ENCODE results near the gene MCU. TPM values are rescaled to one million over a fixed set of nuclear protein-coding genes. Genes with fewer than 3 reads are reported as not detected.

Gene MCU
- total RNA-seq, 1 donor from 2014 or later = 31.4 TPM

DNA sequence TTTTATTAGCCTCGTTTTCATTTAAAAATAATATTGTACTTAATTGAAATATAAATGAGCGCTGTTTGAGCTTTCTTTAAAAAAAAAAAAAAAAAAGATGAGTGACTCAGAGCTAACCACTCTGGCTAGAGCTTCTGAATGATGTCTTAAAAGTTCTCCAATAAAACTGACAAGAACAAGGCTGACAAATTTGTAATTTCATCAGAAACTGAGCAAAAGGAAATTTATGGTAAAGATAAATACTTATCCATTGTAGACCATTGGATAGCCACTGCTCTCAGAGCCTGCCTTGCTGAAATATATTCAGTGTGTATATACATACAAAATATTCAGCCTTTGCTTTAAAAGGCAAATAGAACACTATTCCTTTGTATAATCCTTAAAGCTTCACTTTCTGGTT is 110.4 kb downstream of the MCU start:
- DNase-seq (ENCODE audit: extremely low spot score, unreplicated experiment) = no peak
- peak overlapping the region; percentile 74 for H3K4me3 Mint-ChIP-seq (ENCODE audit: unreplicated experiment)
- TF ChIP-seq CTCF (IDR thresholded peaks at IDR 0.05) = no peak
- H3K9me3 Mint-ChIP-seq (ENCODE audit: unreplicated experiment) = no peaks in the 10 kb centered on the region
- H3K36me3 Mint-ChIP-seq (ENCODE audit: unreplicated experiment) = no peaks in the 10 kb centered on the region
- H3K4me1 Mint-ChIP-seq (ENCODE audit: unreplicated experiment) = peaks cover 37% of the 10 kb centered on the region
- H3K27ac Mint-ChIP-seq (ENCODE audit: unreplicated experiment) = peak overlapping the region; percentile 98
- H3K27me3 Mint-ChIP-seq (ENCODE audit: unreplicated experiment) = no peaks in the 10 kb centered on the region

DNA sequence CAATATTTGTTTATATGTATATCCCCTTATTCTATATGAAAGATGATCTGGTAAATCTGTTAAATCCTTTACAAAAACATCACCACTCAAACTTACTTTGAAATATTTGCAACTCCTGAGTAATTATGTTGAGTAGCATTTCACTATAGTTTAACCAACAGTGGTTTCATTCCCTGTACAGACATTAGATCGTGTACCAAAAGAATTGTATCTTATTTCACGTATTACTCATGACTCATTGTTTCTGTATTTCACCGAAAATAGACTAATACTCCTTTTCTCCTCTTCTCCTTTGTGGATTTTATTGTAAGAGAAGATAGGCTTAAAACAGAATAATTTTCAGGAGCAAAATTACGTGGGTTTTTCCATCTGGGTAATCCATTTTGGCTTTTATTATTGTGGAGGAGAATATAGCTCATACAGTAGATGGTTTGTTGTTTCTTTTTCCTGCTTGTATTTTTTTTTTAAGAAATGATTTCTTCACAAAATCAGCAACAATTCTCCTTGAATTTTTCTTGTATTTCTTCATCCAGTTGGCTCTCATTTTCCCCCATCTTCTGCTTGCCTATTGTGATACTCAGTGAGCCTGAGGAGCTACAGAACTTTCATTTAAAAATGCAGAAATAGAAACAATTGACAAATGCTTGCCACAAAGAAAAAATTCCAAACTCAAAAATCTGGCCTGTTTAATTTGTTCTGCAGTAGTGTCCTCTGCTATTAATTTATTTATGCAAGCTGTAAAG is 111.0 kb downstream of the MCU start:
- no peak for TF ChIP-seq CTCF (IDR thresholded peaks at IDR 0.05)
- H3K36me3 Mint-ChIP-seq (ENCODE audit: unreplicated experiment) = no peaks in the 10 kb centered on the region
- H3K4me3 Mint-ChIP-seq (ENCODE audit: unreplicated experiment) = peak overlapping the region; percentile 74
- peak overlapping the region; percentile 98 for H3K27ac Mint-ChIP-seq (ENCODE audit: unreplicated experiment)
- no peaks in the 10 kb centered on the region for H3K9me3 Mint-ChIP-seq (ENCODE audit: unreplicated experiment)
- no peaks in the 10 kb centered on the region for H3K27me3 Mint-ChIP-seq (ENCODE audit: unreplicated experiment)
- DNase-seq (ENCODE audit: extremely low spot score, unreplicated experiment) = no peak
- peaks cover 37% of the 10 kb centered on the region for H3K4me1 Mint-ChIP-seq (ENCODE audit: unreplicated experiment)

DNA sequence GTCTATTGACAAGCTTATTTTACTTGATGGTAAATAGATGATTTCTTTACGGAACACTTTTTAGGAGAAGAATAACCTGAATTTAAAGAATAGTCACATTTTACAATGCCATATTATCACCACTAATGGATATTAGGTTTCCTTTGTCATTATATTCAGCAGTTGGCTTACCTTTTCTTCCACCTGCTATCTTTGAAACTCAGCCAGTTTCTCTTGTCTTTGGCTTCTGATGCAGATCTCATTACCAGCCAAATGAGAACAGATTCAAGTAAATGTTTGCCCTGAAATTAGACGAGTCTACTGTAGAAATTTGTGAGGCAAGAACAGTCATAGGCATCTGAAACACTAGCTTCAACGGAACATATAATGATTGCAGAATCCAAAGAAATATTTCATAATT is 116.1 kb downstream of the MCU start:
- Mint-ChIP-seq H3K9me3 (ENCODE audit: unreplicated experiment) (peaks cover 6% of the 10 kb centered on the region), H3K27me3 (ENCODE audit: unreplicated experiment) (no peaks in the 10 kb centered on the region), H3K27ac (ENCODE audit: unreplicated experiment) (no peak overlapping the region), H3K36me3 (ENCODE audit: unreplicated experiment) (peaks cover 13% of the 10 kb centered on the region), H3K4me3 (ENCODE audit: unreplicated experiment) (no peak overlapping the region), H3K4me1 (ENCODE audit: unreplicated experiment) (peaks cover 38% of the 10 kb centered on the region)
- no peak for DNase-seq (ENCODE audit: extremely low spot score, unreplicated experiment)
- no peak for TF ChIP-seq CTCF (IDR thresholded peaks at IDR 0.05)

DNA sequence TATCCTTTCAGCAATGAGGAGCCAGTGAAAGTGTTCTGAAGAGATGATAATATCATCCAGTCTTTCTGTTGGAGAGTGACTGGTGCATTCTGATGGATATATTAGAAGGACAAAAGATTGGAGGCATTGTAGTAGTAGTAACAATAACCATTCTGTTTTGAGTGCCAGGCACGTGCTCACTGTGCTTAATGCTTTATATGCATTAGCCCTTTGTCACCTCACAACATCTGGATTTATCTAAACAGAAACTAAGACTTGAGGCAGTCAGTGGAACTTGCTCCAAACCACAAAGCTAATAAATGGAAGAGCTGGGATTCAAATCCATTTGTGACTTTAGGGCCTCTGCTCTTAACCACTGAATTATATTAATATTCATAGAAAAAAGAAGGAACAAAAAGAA is 117.1 kb downstream of the MCU start:
- Mint-ChIP-seq H3K27ac (ENCODE audit: unreplicated experiment) (no peak overlapping the region), H3K9me3 (ENCODE audit: unreplicated experiment) (peaks cover 6% of the 10 kb centered on the region), H3K27me3 (ENCODE audit: unreplicated experiment) (no peaks in the 10 kb centered on the region), H3K36me3 (ENCODE audit: unreplicated experiment) (peaks cover 13% of the 10 kb centered on the region), H3K4me1 (ENCODE audit: unreplicated experiment) (peaks cover 40% of the 10 kb centered on the region), H3K4me3 (ENCODE audit: unreplicated experiment) (no peak overlapping the region)
- no peak for DNase-seq (ENCODE audit: extremely low spot score, unreplicated experiment)
- no peak for TF ChIP-seq CTCF (IDR thresholded peaks at IDR 0.05)

DNA sequence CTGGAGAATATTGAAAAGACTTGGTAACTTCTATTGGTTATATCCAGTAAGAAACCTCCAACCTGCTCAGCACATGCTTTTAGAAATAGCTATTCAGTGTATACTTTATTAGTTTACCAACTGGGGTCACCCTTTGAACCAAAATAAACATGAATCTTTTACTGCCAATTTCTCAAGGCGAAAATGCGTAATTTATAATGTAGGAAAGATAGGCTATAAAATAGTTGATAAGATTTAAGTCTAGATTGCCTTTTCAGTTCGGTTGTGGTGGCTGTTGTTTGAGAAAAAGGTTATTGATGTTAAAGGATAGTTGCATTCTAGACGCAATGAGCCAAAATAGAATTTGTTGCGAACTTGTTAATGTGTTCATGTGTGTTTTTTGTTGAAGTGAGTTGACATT is 119.0 kb downstream of the MCU start:
- DNase-seq (ENCODE audit: extremely low spot score, unreplicated experiment) = no peak
- H3K27ac Mint-ChIP-seq (ENCODE audit: unreplicated experiment) = peak overlapping the region; percentile 5
- H3K4me1 Mint-ChIP-seq (ENCODE audit: unreplicated experiment) = peaks cover 46% of the 10 kb centered on the region
- peaks cover 13% of the 10 kb centered on the region for H3K36me3 Mint-ChIP-seq (ENCODE audit: unreplicated experiment)
- H3K9me3 Mint-ChIP-seq (ENCODE audit: unreplicated experiment) = peaks cover 6% of the 10 kb centered on the region
- no peak overlapping the region for H3K4me3 Mint-ChIP-seq (ENCODE audit: unreplicated experiment)
- TF ChIP-seq CTCF (IDR thresholded peaks at IDR 0.05) = no peak
- no peaks in the 10 kb centered on the region for H3K27me3 Mint-ChIP-seq (ENCODE audit: unreplicated experiment)
